ELR (cell line): ENCODE data around the gene TARP.

Experiments
- DNase-seq: peaks from one replicate; pipeline ENCODE4 v3.0.0-alpha.2; 2015; ENCODE audit warnings: low read depth

The TARP gene

DNA sequence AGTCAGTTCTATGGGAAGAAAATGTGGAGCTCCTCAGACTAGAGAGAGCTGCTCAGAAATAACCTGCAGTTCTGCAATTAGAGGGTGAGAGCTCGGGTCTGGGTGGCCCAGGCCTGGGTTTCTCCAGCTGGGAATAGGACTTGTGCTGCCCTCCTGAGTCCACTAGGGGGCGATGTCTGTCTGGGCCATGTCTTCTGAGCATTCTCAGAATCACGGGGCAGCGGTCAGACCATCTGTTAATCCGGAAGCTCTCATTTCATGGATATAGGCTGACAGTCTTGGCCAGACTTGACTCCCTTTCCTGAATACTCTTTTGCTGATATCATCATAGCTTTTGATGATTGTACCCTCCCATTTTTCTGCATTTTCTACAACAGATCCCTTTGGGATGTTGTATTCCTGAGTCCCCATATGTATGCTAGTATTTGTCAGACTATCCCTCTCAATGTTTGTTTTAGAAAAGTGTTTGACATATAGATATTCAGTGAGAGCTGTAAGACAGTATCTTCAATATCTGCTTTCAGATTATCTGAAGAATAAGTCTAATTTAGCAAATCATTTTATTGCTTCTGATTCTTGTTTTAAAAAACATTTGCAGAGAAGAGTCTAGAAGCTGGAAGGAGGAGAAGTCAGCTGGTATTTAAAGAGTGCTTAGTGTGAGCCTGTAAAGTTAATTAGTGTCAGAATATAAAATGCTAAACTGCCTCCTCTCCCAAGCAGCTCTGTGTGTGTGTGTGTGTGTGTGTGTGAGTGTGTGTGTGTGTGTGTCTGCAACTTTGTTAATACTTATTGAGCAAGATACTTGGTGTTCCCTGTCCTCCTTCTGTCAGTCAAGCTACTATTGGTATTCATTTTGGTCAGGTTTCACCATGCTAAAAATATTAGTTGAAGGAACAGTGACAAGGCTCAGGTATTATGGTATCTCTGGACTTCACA lies 57.4 kb downstream of the TARP start:
- peak; percentile 90 for DNase-seq

DNA sequence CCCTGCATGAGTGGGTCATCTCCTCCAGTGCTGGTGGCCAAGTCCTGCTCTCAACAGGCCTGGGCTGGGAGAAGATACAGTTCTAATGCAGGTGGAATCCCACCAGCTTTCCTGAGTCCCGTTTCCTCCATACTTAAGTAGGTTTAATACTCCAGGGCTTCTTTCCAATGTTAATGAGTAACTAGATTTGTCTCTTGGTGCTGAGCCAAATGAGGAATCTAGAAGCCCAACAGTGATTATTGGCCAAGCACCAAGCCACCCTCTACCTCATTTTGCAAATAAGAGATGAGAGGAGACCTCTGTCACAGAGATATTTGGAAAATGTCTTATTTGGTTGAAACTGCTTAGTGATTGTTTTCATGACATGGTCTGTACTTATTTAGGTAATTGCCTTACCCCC lies 58.3 kb downstream of the TARP start:
- no peak for DNase-seq

DNA sequence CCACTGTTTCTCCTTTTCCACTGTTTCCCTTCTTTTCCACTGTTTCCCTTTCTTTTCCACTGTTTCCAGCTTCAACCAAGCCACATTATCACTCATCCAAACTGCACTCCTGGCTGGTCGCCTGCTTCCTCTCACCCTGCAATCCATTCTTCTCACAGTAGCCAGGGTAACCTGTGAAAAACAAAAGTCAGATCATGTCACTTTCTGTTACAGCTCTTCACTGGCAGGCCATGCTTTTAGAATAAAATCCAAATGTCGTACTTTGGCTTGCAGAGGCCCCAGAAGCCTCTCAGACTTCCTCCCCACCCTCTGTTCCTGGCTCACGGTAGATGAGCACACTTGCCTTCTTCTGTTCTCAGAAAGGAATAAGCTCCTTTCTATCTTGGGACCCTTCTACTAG lies 61.5 kb downstream of the TARP start:
- DNase-seq: no peak

DNA sequence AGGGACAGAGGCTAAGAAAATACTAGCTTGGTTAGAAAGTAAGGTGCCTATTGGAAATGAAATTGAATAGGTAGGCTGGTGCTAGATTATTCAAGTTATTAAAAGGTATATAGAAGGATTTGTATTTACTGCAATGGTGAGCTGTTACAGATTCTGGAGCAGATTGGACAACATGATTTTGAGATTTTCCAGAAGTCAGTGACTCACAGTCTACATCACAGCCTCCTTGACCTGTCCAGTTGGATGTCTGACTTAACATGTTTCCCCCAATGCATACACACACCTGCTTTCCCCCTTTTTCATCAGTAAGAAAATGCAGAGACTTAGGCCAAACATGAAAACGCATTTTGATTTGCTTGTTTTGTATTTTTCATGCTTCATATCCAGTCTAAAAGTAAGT lies 62.0 kb downstream of the TARP start:
- no peak for DNase-seq
